HEK293 (cell line): ENCODE data around the gene WASF3.

Experiments used
- CTCF ChIA-PET: fragments of 350-600 bp; formaldehyde crosslinking; extraction: SDS; loops from one replicate; lab custom pipeline; 2021; ENCODE audit warnings: antibody characterized with exemption; lab: Yijun Ruan, JAX
- POLR2A ChIA-PET: fragments of 300-600 bp; formaldehyde crosslinking; extraction: SDS; loops from one replicate; lab custom pipeline; 2020; ENCODE audit warnings: antibody characterized with exemption, inconsistent platforms; lab: Yijun Ruan, JAX
- H3K27ac ChIP-seq: fragments of 200-500 bp; sonication (Bioruptor generic); 2 replicates; pipeline ENCODE4 v1.5.1; 2014; ENCODE audit warnings: low read depth, low read length, control low read depth, inconsistent platforms; ENCODE audit errors: extremely low read depth
- H3K36me3 ChIP-seq, 2 experiments: fragments of 200-500 bp in 1 of 2; sonication (Bioruptor generic) in 1 of 2; 1 replicate in 1 of 2; 2 replicates in 1 of 2; pipeline ENCODE4 v1.5.1; 2014 to 2017; ENCODE audit warnings: inconsistent platforms in 2 of 2, low read length in 2 of 2; ENCODE audit not compliant: control insufficient read depth in 2 of 2, insufficient read depth in 1 of 2
- H3K4me1 ChIP-seq: fragments of 200-500 bp; sonication (Bioruptor generic); 2 replicates; pipeline ENCODE4 v1.5.1; 2014; ENCODE audit warnings: mild to moderate bottlenecking, low read length, inconsistent platforms; ENCODE audit not compliant: control insufficient read depth, insufficient read depth
- H3K4me3 ChIP-seq: 2 replicates; pipeline ENCODE4 v1.5.1; 2011; ENCODE audit warnings: low read depth, mild to moderate bottlenecking, control low read depth, low read length, moderate library complexity
- H3K9me3 ChIP-seq: fragments of 200-500 bp; sonication (Bioruptor generic); 2 replicates; pipeline ENCODE4 v1.5.1; 2014; ENCODE audit warnings: low read depth, low read length, inconsistent platforms; ENCODE audit not compliant: control insufficient read depth, insufficient read depth
- CTCF ChIP-seq: fragments of 450-650 bp; formaldehyde crosslinking; IDR thresholded peaks from 2 replicates; pipeline ENCODE4 v1.5.1; 2016; ENCODE audit warnings: missing biosample characterization, missing genetic modification characterization
- GLI2 ChIP-seq: fragments of 450-650 bp; formaldehyde crosslinking; IDR thresholded peaks from 2 replicates; pipeline ENCODE4; 2017; ENCODE audit warnings: missing biosample characterization, missing genetic modification characterization, low read depth, borderline replicate concordance
- HOXC10 ChIP-seq: sonication (generic); formaldehyde crosslinking; IDR thresholded peaks from 2 replicates; pipeline ENCODE4 v1.8.1; 2023; ENCODE audit warnings: mild to moderate bottlenecking, missing genetic modification reagents
- HOXD13 ChIP-seq: sonication (generic); formaldehyde crosslinking; IDR thresholded peaks from 2 replicates; pipeline ENCODE4 v1.8.0; 2022; ENCODE audit warnings: missing genetic modification reagents, borderline replicate concordance
- KLF8 ChIP-seq: fragments of 450-650 bp; formaldehyde crosslinking; IDR thresholded peaks from 2 replicates; pipeline ENCODE4 v1.5.1; 2016; ENCODE audit warnings: missing biosample characterization, missing genetic modification characterization
- KLF9 ChIP-seq: fragments of 450-650 bp; formaldehyde crosslinking; IDR thresholded peaks from 2 replicates; pipeline ENCODE4 v1.5.1; 2016; ENCODE audit warnings: missing biosample characterization, missing genetic modification characterization, low read depth
- OVOL3 ChIP-seq: fragments of 450-650 bp; formaldehyde crosslinking; IDR thresholded peaks from 2 replicates; pipeline ENCODE4 v1.5.1; 2016; ENCODE audit warnings: missing biosample characterization, missing genetic modification characterization
- SALL2 ChIP-seq: fragments of 450-650 bp; formaldehyde crosslinking; IDR thresholded peaks from 2 replicates; pipeline ENCODE4 v1.5.0; 2017; ENCODE audit warnings: missing biosample characterization, mild to moderate bottlenecking, missing genetic modification characterization, borderline replicate concordance
- SETDB1 ChIP-seq: IDR thresholded peaks from one replicate; pipeline ENCODE4 v1.6.1; 2017; ENCODE audit warnings: mild to moderate bottlenecking, low read length, moderate library complexity, mixed read lengths; ENCODE audit not compliant: insufficient read length
- SP3 ChIP-seq: fragments of 450-650 bp; formaldehyde crosslinking; IDR thresholded peaks from 2 replicates; pipeline ENCODE4 v1.5.1; 2016; ENCODE audit warnings: missing biosample characterization, missing genetic modification characterization
- WT1 ChIP-seq: fragments of 450-650 bp; formaldehyde crosslinking; IDR thresholded peaks from 2 replicates; pipeline ENCODE4 v1.5.1; 2016; ENCODE audit warnings: missing biosample characterization, missing genetic modification characterization
- ZBTB10 ChIP-seq: fragments of 450-650 bp; formaldehyde crosslinking; IDR thresholded peaks from 2 replicates; pipeline ENCODE4 v1.5.1; 2016; ENCODE audit warnings: missing biosample characterization, missing genetic modification characterization
- ZBTB17 ChIP-seq: fragments of 450-650 bp; formaldehyde crosslinking; IDR thresholded peaks from 2 replicates; pipeline ENCODE4 v1.5.1; 2016; ENCODE audit warnings: missing biosample characterization, missing genetic modification characterization
- ZBTB21 ChIP-seq: fragments of 450-650 bp; formaldehyde crosslinking; IDR thresholded peaks from 2 replicates; pipeline ENCODE4 v1.5.1; 2017; ENCODE audit warnings: missing biosample characterization, missing genetic modification characterization
- ZBTB8A ChIP-seq: fragments of 450-650 bp; formaldehyde crosslinking; IDR thresholded peaks from 2 replicates; pipeline ENCODE4 v1.5.1; 2016; ENCODE audit warnings: missing biosample characterization, missing genetic modification characterization
- ZIC2 ChIP-seq: fragments of 450-650 bp; formaldehyde crosslinking; IDR thresholded peaks from 2 replicates; pipeline ENCODE4 v1.5.1; 2016; ENCODE audit warnings: missing biosample characterization, missing genetic modification characterization
- ZNF112 ChIP-seq: fragments of 450-650 bp; formaldehyde crosslinking; IDR thresholded peaks from 2 replicates; pipeline ENCODE4 v1.5.0; 2017; ENCODE audit warnings: missing biosample characterization, missing genetic modification characterization
- ZNF138 ChIP-seq: fragments of 450-650 bp; formaldehyde crosslinking; IDR thresholded peaks from 2 replicates; pipeline ENCODE4 v1.5.1; 2016; ENCODE audit warnings: missing biosample characterization, missing genetic modification characterization, borderline replicate concordance
- ZNF169 ChIP-seq: fragments of 450-650 bp; formaldehyde crosslinking; IDR thresholded peaks from 2 replicates; pipeline ENCODE4 v1.5.1; 2016; ENCODE audit warnings: missing biosample characterization, missing genetic modification characterization
- ZNF202 ChIP-seq: fragments of 450-650 bp; formaldehyde crosslinking; IDR thresholded peaks from 2 replicates; pipeline ENCODE4 v1.5.1; 2016; ENCODE audit warnings: missing biosample characterization, missing genetic modification characterization, borderline replicate concordance
- ZNF335 ChIP-seq: fragments of 450-650 bp; formaldehyde crosslinking; conservative IDR thresholded peaks from 2 replicates; pipeline ENCODE4 v1.5.1; 2016; ENCODE audit warnings: missing biosample characterization, missing genetic modification characterization
- ZNF366 ChIP-seq: fragments of 450-650 bp; formaldehyde crosslinking; conservative IDR thresholded peaks from 2 replicates; pipeline ENCODE4 v1.5.1; 2016; ENCODE audit warnings: missing biosample characterization, missing genetic modification characterization
- ZNF488 ChIP-seq: fragments of 450-650 bp; formaldehyde crosslinking; IDR thresholded peaks from 2 replicates; pipeline ENCODE4 v1.5.1; 2016; ENCODE audit warnings: missing biosample characterization, missing genetic modification characterization
- ZNF521 ChIP-seq: fragments of 450-650 bp; formaldehyde crosslinking; IDR thresholded peaks from 2 replicates; pipeline ENCODE4 v1.5.1; 2017; ENCODE audit warnings: missing biosample characterization, mild to moderate bottlenecking, missing genetic modification characterization
- ZNF580 ChIP-seq: fragments of 450-650 bp; formaldehyde crosslinking; IDR thresholded peaks from 2 replicates; pipeline ENCODE4 v1.5.1; 2016; ENCODE audit warnings: missing biosample characterization, missing genetic modification characterization
- ZNF624 ChIP-seq: fragments of 450-650 bp; formaldehyde crosslinking; IDR thresholded peaks from 2 replicates; pipeline ENCODE4 v1.5.1; 2017; ENCODE audit warnings: missing biosample characterization, missing genetic modification characterization
- ZNF747 ChIP-seq: fragments of 450-650 bp; formaldehyde crosslinking; IDR thresholded peaks from 2 replicates; pipeline ENCODE4 v1.5.1; 2016; ENCODE audit warnings: missing biosample characterization, missing genetic modification characterization
- ZNF837 ChIP-seq: fragments of 450-650 bp; formaldehyde crosslinking; IDR thresholded peaks from 2 replicates; pipeline ENCODE4 v1.5.1; 2016; ENCODE audit warnings: missing biosample characterization, missing genetic modification characterization

The WASF3 gene

GRCh38 chr13:26584713-26585112 lies 27.2 kb downstream of the WASF3 start:
- Histone ChIP-seq H3K27ac (no peak overlapping the region), H3K9me3 (no peaks in the 10 kb centered on the region), H3K36me3 (no peaks in the 10 kb centered on the region), H3K4me3 (no peak overlapping the region), H3K4me1 (peaks cover 9% of the 10 kb centered on the region; the same call in 1 of the 2 replicates)
- no peak for TF ChIP-seq ZNF169
- TF ChIP-seq ZNF138, result no peak
- 0 out of 2 replicates have a peak, but pooled peaks have one; percentile 42 for TF ChIP-seq ZNF335 (tag by site-specific recombination)
- TF ChIP-seq HOXD13, result no peak
- TF ChIP-seq ZBTB21 (tag by site-specific recombination), result no peak
- no peak for TF ChIP-seq OVOL3
- ChIA-PET CTCF (interaction anchor here (0.7 to 1.7 kb wide), 3 partner anchors 13 to 122 kb away, joined by 3 to 5 read pairs (median 4); no protein-coding TSS in a partner anchor), POLR2A (no interaction called here)

DNA sequence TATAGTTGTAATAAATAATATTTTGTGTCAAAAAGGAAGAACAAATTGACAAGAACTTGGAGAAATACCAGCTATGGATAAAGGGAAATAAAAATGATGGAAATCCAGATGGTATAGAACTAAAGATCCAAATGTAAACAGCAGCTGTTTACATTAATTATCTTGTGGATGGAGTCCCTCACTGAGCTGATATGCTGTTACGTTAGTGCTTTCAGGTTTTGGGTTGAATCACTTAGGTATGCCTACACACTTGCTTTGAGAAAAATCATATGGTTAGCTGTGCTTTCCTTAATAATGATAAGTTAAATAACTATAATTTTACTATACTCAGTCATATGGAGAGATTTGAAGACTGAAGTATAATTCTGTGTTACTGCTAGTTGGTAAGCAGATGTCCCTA lies 27.7 kb downstream of the WASF3 start:
- no peak overlapping the region for H3K4me3 ChIP-seq
- peaks cover 9% of the 10 kb centered on the region; the same call in 1 of the 2 replicates for H3K4me1 ChIP-seq
- no peak overlapping the region for H3K27ac ChIP-seq
- no peak for TF ChIP-seq ZNF747 (tag by site-specific recombination)
- no peak for TF ChIP-seq ZNF202 (tag by site-specific recombination)
- TF ChIP-seq ZNF488 (tag by site-specific recombination), result no peak
- no peak for TF ChIP-seq ZIC2 (tag by site-specific recombination)
- TF ChIP-seq GLI2 (tag by site-specific recombination), result no peak
- no peak for TF ChIP-seq ZNF366
- 0 out of 2 replicates have a peak, but pooled peaks have one; percentile 12 for TF ChIP-seq ZNF335 (tag by site-specific recombination)
- no peaks in the 10 kb centered on the region for H3K9me3 ChIP-seq
- ChIA-PET POLR2A (no interaction called here), CTCF (interaction anchor here (0.7 to 1.7 kb wide), 3 partner anchors 14 to 122 kb away, joined by 3 to 5 read pairs (median 4); no protein-coding TSS in a partner anchor)
- no peaks in the 10 kb centered on the region for H3K36me3 ChIP-seq

DNA sequence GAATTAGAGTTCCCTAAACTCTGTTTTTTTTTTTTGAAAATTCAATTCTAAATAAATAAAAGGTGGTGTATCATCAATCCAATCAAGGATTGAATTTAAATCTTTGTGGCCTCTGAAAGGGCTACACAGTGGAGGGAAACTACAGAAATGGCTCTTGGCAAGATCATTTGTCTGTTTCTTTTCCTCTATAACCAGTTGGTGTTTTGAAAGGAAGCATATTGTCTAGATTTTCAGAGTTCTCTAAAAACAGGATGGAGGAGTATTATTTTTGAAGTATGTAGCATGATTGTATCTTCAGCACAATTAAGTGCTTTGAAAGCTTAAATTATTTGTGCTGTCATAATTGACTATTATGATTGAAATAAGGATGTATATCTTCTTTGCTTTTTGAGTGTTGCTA lies 29.8 kb downstream of the WASF3 start:
- POLR2A ChIA-PET, result no interaction called here
- no peaks in the 10 kb centered on the region for H3K36me3 ChIP-seq
- H3K9me3 ChIP-seq, result no peaks in the 10 kb centered on the region
- no peak overlapping the region for H3K4me3 ChIP-seq
- H3K27ac ChIP-seq, result no peak overlapping the region
- H3K4me1 ChIP-seq, result peaks cover 9% of the 10 kb centered on the region; the same call in 1 of the 2 replicates
- CTCF ChIA-PET, result no interaction called here
- TF ChIP-seq KLF8 (tag by site-specific recombination) (no peak), ZBTB17 (tag by site-specific recombination) (no peak), SETDB1 (no peak), ZBTB8A (tag by site-specific recombination) (no peak), HOXC10 (CRISPR knock-in tag) (no peak), ZNF624 (tag by site-specific recombination) (no peak), ZNF521 (tag by site-specific recombination) (no peak), SALL2 (tag by site-specific recombination) (no peak), ZNF580 (tag by site-specific recombination) (no peak), ZNF837 (tag by site-specific recombination) (no peak), KLF9 (tag by site-specific recombination) (no peak), CTCF (tag by site-specific recombination) (no peak), ZBTB10 (tag by site-specific recombination) (no peak), WT1 (tag by site-specific recombination) (no peak), SP3 (tag by site-specific recombination) (no peak), ZNF112 (tag by site-specific recombination) (no peak)
